HCT116 (cell line): Measurements from ENCODE around the gene GALNT2.

ENCODE experiments used
- CEBPB ChIP-seq: IDR thresholded peaks from 2 replicates; pipeline ENCODE4 v1.6.1; 2012; ENCODE audit warnings: low read depth
- YY1 ChIP-seq: IDR thresholded peaks from 2 replicates; pipeline ENCODE4 v1.6.1; 2011; ENCODE audit warnings: low read length, low read depth, moderate library complexity, mild to moderate bottlenecking; ENCODE audit not compliant: insufficient replicate concordance; ENCODE audit errors: extremely low read depth

GRCh38 chr1:230127105-230128054 is 60.3 kb downstream of the GALNT2 start:
- TF ChIP-seq CEBPB: no peak
- TF ChIP-seq YY1: no peak
